ENCODE data around the gene FAM193B.

The FAM193B gene

DNA sequence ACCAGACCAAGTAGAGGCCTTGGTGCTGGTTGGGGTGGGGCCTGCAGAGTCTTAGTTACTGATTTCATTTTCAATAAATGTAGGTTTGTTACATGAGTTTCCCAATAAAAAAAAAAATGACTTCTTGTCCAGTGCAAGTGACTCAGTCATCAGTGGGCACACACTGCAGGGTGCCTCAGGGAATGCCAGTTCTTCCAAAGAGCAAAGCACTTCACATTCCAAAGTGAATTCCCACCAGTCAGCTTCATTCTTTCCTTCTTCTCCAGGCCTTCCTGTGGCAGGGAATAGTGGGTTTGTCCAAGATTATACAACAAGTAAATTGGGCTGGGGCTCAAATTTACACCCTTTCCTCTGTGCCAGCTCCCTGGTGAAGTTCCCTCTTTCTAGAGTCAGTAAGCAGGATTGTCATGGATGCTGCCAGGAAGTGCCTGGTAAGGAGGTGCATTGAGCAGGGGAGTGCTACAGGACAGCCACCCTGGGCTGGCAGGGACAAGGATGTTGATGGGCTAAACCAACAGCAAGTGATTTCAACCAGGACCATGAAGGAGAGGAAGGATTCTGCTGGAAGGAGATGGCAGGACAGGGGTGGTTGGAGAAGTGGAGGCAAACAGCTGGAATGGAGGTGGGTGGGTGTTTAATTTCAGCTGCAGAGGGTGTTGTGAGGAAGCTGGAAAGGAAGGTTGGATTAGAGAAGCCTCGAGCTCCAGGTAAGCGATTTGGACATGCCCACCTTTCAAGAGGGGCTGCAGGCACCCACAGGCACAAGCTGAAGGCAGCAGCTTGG, 41.8 kb upstream of the FAM193B start:
- Histone ChIP-seq H3K27me3 (ENCODE audit: control insufficient read depth, insufficient read depth, low read length) (peaks cover 3% of the 10 kb centered on the region), H3K36me3 (ENCODE audit: control insufficient read depth, insufficient read depth, low read length) (peaks cover 28% of the 10 kb centered on the region), H3K9me3 (ENCODE audit: control insufficient read depth, insufficient read depth, low read length) (no peaks in the 10 kb centered on the region), H3K4me1 (ENCODE audit: control insufficient read depth, insufficient read depth, low read length) (no peaks in the 10 kb centered on the region), H3K4me3 (ENCODE audit: low read depth, low read length) (no peak overlapping the region), H3K9ac (ENCODE audit: low read depth, low read length) (no peak overlapping the region)

DNA sequence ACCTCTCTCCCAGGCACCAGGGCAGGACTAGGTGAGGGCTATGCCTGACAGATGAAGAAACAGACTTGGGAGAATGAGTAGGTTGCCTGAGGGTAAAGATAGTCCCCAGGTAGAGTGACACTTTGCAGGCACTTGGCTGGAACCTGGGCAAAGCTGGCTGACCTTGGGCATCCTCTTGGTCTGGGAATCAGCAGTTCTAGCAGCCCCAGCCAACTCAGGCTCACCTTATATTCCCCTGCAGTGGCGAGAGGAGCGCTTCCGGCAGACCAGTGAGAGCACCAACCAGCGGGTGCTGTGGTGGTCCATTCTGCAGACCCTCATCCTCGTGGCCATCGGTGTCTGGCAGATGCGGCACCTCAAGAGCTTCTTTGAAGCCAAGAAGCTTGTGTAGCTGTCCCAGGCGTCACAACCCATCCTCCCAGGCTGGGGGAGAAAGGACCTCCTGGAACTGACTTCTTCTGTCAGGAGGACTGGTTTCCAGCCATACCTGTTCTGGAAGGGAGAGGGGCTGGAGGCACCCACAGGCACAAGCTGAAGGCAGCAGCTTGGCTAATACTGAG, 40.7 kb upstream of the FAM193B start:
- Histone ChIP-seq H3K27me3 (ENCODE audit: control insufficient read depth, insufficient read depth, low read length) (peaks cover 3% of the 10 kb centered on the region), H3K4me3 (ENCODE audit: low read depth, low read length) (no peak overlapping the region), H3K9me3 (ENCODE audit: control insufficient read depth, insufficient read depth, low read length) (no peaks in the 10 kb centered on the region), H3K36me3 (ENCODE audit: control insufficient read depth, insufficient read depth, low read length) (peaks cover 28% of the 10 kb centered on the region), H3K4me1 (ENCODE audit: control insufficient read depth, insufficient read depth, low read length) (no peaks in the 10 kb centered on the region), H3K9ac (ENCODE audit: low read depth, low read length) (no peak overlapping the region)

DNA sequence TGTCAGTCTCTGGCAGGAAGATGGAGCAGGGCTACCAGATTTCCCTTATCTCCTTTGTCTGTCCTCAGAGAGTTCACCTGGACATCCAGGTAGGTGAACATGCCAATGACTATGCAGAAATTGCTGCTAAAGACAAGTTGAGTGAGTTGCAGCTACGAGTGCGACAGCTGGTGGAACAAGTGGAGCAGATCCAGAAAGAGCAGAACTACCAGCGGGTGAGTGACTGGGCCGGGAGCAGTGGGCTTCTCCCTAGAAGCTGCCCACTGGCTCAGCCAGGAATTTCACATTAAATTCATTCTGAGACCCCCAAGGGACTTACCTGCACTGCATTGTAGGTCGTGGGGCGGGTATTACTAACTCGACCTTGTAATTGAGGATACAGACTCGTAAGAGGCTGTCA, 39.7 kb upstream of the FAM193B start:
- Histone ChIP-seq H3K4me1 (ENCODE audit: control insufficient read depth, insufficient read depth, low read length) (no peaks in the 10 kb centered on the region), H3K4me3 (ENCODE audit: low read depth, low read length) (no peak overlapping the region), H3K9me3 (ENCODE audit: control insufficient read depth, insufficient read depth, low read length) (no peaks in the 10 kb centered on the region), H3K9ac (ENCODE audit: low read depth, low read length) (no peak overlapping the region), H3K36me3 (ENCODE audit: control insufficient read depth, insufficient read depth, low read length) (peaks cover 28% of the 10 kb centered on the region), H3K27me3 (ENCODE audit: control insufficient read depth, insufficient read depth, low read length) (peaks cover 3% of the 10 kb centered on the region)

DNA sequence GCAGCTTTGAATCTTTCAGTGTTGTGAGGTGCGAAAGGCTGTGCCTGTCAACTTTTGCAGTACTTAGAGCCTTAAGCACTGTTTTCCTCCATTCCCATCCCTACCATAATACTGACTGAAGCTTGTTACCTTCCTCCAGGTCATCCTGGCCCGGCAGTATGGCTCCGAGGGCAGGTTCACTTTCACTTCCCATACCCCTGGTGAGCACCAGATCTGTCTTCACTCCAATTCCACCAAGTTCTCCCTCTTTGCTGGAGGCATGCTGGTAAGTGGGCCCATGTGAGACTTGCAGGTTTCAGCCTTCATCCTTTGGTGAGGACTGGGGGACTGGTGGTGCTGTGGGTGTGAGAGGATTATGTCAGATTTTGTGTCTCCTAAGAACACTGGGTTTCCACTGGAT, 39.1 kb upstream of the FAM193B start:
- Histone ChIP-seq H3K4me3 (ENCODE audit: low read depth, low read length) (no peak overlapping the region), H3K9ac (ENCODE audit: low read depth, low read length) (no peak overlapping the region), H3K4me1 (ENCODE audit: control insufficient read depth, insufficient read depth, low read length) (no peaks in the 10 kb centered on the region)

DNA sequence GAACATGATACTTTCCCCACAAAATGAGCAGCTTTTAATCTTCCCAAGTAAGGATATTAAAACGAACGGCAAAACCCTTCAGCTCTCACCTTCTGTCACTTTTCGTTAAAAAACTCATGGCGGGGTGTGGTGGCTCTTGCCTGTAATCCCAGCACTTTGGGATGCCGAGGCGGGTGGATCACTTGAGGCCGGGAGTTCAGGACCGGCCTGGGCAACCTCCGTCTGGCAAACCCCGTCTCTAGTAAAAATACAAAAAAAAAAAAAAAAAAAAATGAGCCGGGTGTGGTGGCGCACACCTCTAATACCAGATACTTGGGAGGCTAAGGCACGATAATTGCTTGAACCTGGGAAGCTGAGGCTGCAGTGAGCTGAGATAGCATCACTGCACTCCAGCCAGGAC, 38.5 kb upstream of the FAM193B start:
- H3K9ac ChIP-seq (ENCODE audit: low read depth, low read length) = peak overlapping the region; percentile 98
- H3K36me3 ChIP-seq (ENCODE audit: control insufficient read depth, insufficient read depth, low read length) = peaks cover 28% of the 10 kb centered on the region
- no peaks in the 10 kb centered on the region for H3K4me1 ChIP-seq (ENCODE audit: control insufficient read depth, insufficient read depth, low read length)
- no peaks in the 10 kb centered on the region for H3K9me3 ChIP-seq (ENCODE audit: control insufficient read depth, insufficient read depth, low read length)
- peak overlapping the region; percentile 95 for H3K4me3 ChIP-seq (ENCODE audit: low read depth, low read length)
- H3K27me3 ChIP-seq (ENCODE audit: control insufficient read depth, insufficient read depth, low read length) = no peaks in the 10 kb centered on the region

More for the DNA sequence above, 39.1 kb upstream of the FAM193B start:
- H3K36me3 ChIP-seq (ENCODE audit: control insufficient read depth, insufficient read depth, low read length) = peaks cover 28% of the 10 kb centered on the region
- H3K9me3 ChIP-seq (ENCODE audit: control insufficient read depth, insufficient read depth, low read length) = no peaks in the 10 kb centered on the region
- peaks cover 2% of the 10 kb centered on the region for H3K27me3 ChIP-seq (ENCODE audit: control insufficient read depth, insufficient read depth, low read length)

DNA sequence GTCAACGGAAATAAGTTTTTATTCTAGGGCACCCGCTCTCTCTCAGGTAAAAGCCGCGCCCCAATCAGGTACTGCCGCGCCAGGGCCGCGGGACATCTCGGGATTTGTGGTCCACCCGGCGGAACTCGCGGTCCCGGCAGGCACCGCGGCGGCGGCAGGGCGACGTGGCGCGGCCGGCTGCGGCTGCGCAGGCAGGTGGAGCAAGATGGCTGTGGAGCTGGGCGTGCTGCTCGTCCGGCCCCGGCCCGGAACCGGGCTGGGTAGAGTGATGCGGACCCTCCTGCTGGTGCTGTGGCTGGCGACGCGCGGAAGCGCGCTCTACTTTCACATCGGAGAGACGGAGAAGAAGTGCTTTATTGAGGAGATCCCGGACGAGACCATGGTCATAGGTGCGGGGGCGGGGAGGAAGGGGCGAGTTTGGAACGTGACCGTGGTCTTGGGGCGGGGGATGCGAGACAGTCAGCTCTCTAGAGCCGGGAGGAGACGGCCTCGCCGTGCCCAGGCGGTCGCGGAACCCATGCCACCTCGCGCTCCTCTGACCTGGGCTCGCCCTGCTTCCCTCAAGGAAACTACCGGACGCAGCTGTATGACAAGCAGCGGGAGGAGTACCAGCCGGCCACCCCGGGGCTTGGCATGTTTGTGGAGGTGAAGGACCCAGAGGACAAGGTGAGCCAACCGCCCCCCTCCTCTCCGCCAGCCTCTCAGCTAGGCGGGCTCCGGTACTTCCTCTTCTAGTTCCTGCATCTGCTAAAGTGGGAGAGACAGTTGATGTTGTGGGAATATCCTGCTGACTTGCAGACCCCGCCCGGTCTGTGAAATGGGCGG, 37.9 kb upstream of the FAM193B start, which contains the start of gene TMED9:
TSS of gene TMED9 (plus strand) at position 194 of the 825 bp plus-strand sequence. CDS start at position 206, 12 bp downstream.
- Histone ChIP-seq H3K4me1 (ENCODE audit: control insufficient read depth, insufficient read depth, low read length) (no peaks in the 10 kb centered on the region), H3K27me3 (ENCODE audit: control insufficient read depth, insufficient read depth, low read length) (no peaks in the 10 kb centered on the region), H3K4me3 (ENCODE audit: low read depth, low read length) (peak within 1 kb of the TSS; percentile 95), H3K9me3 (ENCODE audit: control insufficient read depth, insufficient read depth, low read length) (no peaks in the 10 kb centered on the region), H3K36me3 (ENCODE audit: control insufficient read depth, insufficient read depth, low read length) (peaks cover 28% of the 10 kb centered on the region), H3K9ac (ENCODE audit: low read depth, low read length) (peak within 1 kb of the TSS; percentile 98)

DNA sequence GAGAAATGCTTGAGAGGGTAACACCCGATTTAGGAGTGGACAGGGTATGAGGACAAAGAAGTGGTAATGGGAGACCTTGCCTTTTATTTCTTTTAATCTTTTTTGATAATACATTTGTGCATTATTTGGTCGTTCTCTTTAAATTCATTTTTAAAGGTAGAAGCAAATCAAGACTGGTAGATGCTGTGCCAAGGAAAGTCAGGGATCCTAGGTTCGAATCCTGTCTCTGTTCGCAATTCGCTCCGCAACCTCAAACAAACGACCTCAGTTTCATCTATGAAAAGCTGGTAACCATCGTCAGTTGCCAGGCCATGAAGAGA, 37.3 kb upstream of the FAM193B start:
- Histone ChIP-seq H3K36me3 (ENCODE audit: control insufficient read depth, insufficient read depth, low read length) (peaks cover 28% of the 10 kb centered on the region), H3K9me3 (ENCODE audit: control insufficient read depth, insufficient read depth, low read length) (no peaks in the 10 kb centered on the region), H3K9ac (ENCODE audit: low read depth, low read length) (no peak overlapping the region), H3K4me3 (ENCODE audit: low read depth, low read length) (peak overlapping the region; percentile 95), H3K4me1 (ENCODE audit: control insufficient read depth, insufficient read depth, low read length) (no peaks in the 10 kb centered on the region), H3K27me3 (ENCODE audit: control insufficient read depth, insufficient read depth, low read length) (no peaks in the 10 kb centered on the region)

DNA sequence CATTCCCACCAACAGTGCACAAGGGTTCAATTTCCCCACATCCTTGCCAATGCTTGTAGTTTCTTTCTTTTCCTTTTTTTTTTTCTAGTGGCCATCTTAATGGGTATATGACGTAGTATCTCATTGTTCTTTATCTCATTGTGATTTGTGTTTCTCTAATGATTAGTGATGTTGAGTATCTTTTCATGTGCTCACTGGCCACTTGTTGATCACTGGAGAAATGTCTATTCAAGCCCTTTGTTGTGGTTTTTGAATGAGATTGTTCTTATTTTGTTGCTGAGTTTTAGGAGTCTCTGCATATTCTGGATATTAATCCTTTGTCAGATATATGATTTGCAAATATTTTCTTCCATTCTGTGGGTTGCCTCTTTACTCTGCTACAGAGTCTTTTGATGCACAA, 36.0 kb upstream of the FAM193B start:
- H3K4me1 ChIP-seq (ENCODE audit: control insufficient read depth, insufficient read depth, low read length) = no peaks in the 10 kb centered on the region
- H3K9ac ChIP-seq (ENCODE audit: low read depth, low read length) = no peak overlapping the region
- no peaks in the 10 kb centered on the region for H3K27me3 ChIP-seq (ENCODE audit: control insufficient read depth, insufficient read depth, low read length)
- H3K9me3 ChIP-seq (ENCODE audit: control insufficient read depth, insufficient read depth, low read length) = no peaks in the 10 kb centered on the region
- peaks cover 21% of the 10 kb centered on the region for H3K36me3 ChIP-seq (ENCODE audit: control insufficient read depth, insufficient read depth, low read length)
- no peak overlapping the region for H3K4me3 ChIP-seq (ENCODE audit: low read depth, low read length)

DNA sequence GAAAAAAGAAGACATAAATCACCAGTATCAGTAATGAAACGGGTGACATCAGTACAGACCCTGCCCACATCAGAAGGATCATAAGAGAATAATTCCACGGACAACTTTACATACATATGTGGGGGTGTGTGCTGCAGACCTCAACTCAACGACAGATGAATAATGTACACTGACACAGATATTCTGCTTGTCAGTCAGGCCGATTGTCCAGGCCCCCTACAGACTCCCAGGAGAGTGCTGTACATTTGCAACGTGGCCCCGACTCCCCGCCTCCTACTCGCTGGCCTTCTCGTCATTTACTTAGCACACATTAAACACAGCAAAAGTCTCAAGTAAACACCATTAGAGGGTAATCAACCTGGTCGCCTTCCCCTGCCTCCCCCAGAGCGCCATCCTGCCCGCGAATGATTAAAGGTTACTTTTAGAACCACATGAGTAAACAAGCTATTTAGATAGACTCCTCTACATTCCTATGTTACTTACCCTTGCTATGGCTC, 34.1 kb upstream of the FAM193B start:
- Histone ChIP-seq H3K9ac (ENCODE audit: low read depth, low read length) (no peak overlapping the region), H3K27me3 (ENCODE audit: control insufficient read depth, insufficient read depth, low read length) (peaks cover 5% of the 10 kb centered on the region), H3K9me3 (ENCODE audit: control insufficient read depth, insufficient read depth, low read length) (no peaks in the 10 kb centered on the region)

DNA sequence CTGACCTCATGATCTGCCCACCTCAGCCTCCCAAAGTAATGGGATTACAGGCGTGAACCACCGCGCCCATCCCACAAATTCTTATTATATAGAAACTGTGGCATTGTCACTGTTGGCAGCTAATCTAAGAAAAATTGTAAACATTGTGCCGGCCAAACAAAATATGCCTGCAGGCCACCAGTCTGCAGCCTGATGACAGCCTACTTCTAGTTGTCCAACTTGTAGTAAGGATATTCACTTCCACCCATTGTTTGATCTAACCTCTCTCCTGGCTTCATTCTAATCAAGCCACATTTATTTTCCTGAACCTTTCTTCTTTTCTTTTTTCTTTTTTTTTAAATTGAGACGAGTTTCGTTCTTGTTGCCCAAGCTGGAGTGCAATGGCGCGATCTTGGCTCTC, 24.0 kb upstream of the FAM193B start:
- Histone ChIP-seq H3K4me3 (ENCODE audit: low read depth, low read length) (no peak overlapping the region), H3K27me3 (ENCODE audit: control insufficient read depth, insufficient read depth, low read length) (no peaks in the 10 kb centered on the region), H3K36me3 (ENCODE audit: control insufficient read depth, insufficient read depth, low read length) (no peaks in the 10 kb centered on the region), H3K4me1 (ENCODE audit: control insufficient read depth, insufficient read depth, low read length) (peaks cover 6% of the 10 kb centered on the region), H3K9ac (ENCODE audit: low read depth, low read length) (no peak overlapping the region), H3K9me3 (ENCODE audit: control insufficient read depth, insufficient read depth, low read length) (no peaks in the 10 kb centered on the region)

More for the DNA sequence above, 34.1 kb upstream of the FAM193B start:
- Histone ChIP-seq H3K4me1 (ENCODE audit: control insufficient read depth, insufficient read depth, low read length) (no peaks in the 10 kb centered on the region), H3K4me3 (ENCODE audit: low read depth, low read length) (no peak overlapping the region), H3K36me3 (ENCODE audit: control insufficient read depth, insufficient read depth, low read length) (peaks cover 1% of the 10 kb centered on the region)

DNA sequence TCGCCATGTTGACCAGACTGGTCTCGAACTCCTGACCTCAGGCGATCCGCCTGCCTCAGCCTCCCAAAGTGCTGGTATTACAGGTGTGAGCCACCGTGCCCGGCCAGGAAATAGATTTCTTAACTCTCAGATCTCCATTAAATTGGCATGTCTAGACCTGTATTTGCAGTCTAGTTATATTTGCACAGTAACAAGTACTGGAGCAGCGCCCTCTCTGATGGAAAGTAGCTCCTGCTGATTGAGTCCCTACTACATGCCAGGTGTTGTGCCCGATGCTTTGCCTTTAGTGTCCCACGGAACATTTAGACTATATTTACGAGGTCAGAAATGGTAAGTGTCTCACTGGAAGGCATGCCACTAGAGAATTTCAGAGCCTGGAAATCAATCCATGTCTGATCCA, 21.8 kb upstream of the FAM193B start:
- no peaks in the 10 kb centered on the region for H3K36me3 ChIP-seq (ENCODE audit: control insufficient read depth, insufficient read depth, low read length)
- H3K4me1 ChIP-seq (ENCODE audit: control insufficient read depth, insufficient read depth, low read length) = peaks cover 6% of the 10 kb centered on the region
- H3K4me3 ChIP-seq (ENCODE audit: low read depth, low read length) = no peak overlapping the region
- no peaks in the 10 kb centered on the region for H3K9me3 ChIP-seq (ENCODE audit: control insufficient read depth, insufficient read depth, low read length)
- no peaks in the 10 kb centered on the region for H3K27me3 ChIP-seq (ENCODE audit: control insufficient read depth, insufficient read depth, low read length)
- no peak overlapping the region for H3K9ac ChIP-seq (ENCODE audit: low read depth, low read length)
